ENCODE results near the gene ANK2.

DNA sequence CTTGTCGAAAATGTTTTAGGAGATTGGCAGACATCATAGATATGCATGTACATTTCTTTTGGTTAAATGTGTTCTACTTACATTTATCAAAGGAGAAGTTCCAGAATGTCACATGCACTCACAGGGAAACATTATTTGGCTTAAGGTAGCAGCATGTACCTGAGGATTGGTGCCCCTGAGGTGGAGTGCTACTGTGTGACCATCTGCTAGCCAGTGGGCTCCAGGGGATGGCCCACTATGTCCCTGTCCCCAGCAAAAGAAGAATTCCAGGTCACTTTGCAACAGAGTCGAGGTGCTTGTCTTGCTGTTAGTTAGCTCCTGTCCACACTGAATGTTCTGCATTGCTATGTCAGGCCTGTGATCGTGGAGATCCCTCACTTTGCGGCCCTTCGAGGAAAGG lies 283.2 kb downstream of the ANK2 start:
- TF ChIP-seq, protein P1, sequence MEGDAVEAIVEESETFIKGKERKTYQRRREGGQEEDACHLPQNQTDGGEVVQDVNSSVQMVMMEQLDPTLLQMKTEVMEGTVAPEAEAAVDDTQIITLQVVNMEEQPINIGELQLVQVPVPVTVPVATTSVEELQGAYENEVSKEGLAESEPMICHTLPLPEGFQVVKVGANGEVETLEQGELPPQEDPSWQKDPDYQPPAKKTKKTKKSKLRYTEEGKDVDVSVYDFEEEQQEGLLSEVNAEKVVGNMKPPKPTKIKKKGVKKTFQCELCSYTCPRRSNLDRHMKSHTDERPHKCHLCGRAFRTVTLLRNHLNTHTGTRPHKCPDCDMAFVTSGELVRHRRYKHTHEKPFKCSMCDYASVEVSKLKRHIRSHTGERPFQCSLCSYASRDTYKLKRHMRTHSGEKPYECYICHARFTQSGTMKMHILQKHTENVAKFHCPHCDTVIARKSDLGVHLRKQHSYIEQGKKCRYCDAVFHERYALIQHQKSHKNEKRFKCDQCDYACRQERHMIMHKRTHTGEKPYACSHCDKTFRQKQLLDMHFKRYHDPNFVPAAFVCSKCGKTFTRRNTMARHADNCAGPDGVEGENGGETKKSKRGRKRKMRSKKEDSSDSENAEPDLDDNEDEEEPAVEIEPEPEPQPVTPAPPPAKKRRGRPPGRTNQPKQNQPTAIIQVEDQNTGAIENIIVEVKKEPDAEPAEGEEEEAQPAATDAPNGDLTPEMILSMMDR (IDR thresholded peaks at IDR 0.05) = no peak
- TF ChIP-seq REST (IDR thresholded peaks at IDR 0.05; ENCODE audit: insufficient read depth in 1 of 2, low read depth in 2 of 2, low read length in 1 of 2) (no peak), POLR2AphosphoS5 (IDR thresholded peaks at IDR 0.05; ENCODE audit: low read depth, low read length) (no peak)

All from Panc1 (cell line).